Stimulated activated naive B cell treated with anti-CD40 and anti-IgM and Interleukin-4, amounts not matched to agents 10 μg/mL and 1 μg/mL and 100 μg/mL, for 72 hours (primary cell): ENCODE data around the gene PRICKLE2.

Experiments
- ATAC-seq, 2 donors: fragments of 150-1000 bp; cut with Tn5 transposase; replicated peaks; 2 replicates each; pipeline ENCODE4 v1.10.0; 2021; ENCODE audit warnings: moderate library complexity in 1 of 2
- DNase-seq: peaks from one replicate; pipeline ENCODE4 v3.0.0; 2021
- H3K27ac Mint-ChIP-seq: one replicate; pipeline ENCODE4 v1.8.0; 2022; ENCODE audit warnings: mild to moderate bottlenecking, mixed read lengths
- H3K27me3 Mint-ChIP-seq, 2 donors: one replicate each; pipeline ENCODE4 v1.8.0; 2022; ENCODE audit warnings: mixed read lengths in 2 of 2
- H3K36me3 Mint-ChIP-seq, 2 donors: one replicate each; pipeline ENCODE4 v1.8.0; 2022; ENCODE audit warnings: mixed read lengths in 2 of 2, mild to moderate bottlenecking in 1 of 2
- H3K4me1 Mint-ChIP-seq, 2 donors: one replicate each; pipeline ENCODE4 v1.8.0; 2022; ENCODE audit warnings: mixed read lengths in 2 of 2, mild to moderate bottlenecking in 1 of 2
- H3K4me3 Mint-ChIP-seq, 2 donors: one replicate each; pipeline ENCODE4 v1.8.0; 2022; ENCODE audit warnings: mild to moderate bottlenecking in 2 of 2, mixed read lengths in 2 of 2, moderate library complexity in 1 of 2
- H3K9me3 Mint-ChIP-seq, 2 donors: one replicate each; pipeline ENCODE4 v1.8.0; 2022; ENCODE audit warnings: mixed read lengths in 2 of 2, mild to moderate bottlenecking in 1 of 2

The PRICKLE2 gene

DNA sequence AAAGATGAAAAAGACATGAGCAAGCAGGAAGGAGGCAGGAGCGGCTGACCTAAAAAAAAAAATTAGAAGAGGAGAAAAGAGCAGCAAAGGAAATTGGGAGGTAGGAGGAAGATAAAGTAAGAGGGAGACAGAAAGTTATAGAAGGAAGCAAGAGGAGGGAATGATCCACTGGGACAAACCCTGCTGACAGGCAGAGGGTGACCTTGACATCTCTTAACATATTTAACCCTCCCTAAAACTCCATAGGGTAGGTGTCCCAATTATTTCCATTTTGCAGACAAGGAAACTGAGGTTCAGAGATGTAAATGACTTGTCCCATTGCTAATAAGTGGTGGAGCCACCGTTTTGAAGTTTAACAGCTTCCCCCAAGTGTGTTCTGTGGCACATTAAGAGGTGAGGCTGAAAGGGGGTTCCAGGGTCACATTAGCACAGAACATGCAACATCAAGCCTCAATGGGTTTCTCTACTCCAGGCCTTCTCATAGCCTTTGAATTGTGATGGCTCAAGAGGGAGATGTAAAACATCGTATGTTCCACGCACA is 37.4 kb upstream of the PRICKLE2 start:
- no peak for ATAC-seq
- peaks cover 0 to 2% of the 10 kb centered on the region in 2 donors for H3K9me3 Mint-ChIP-seq
- no peak overlapping the region for H3K27ac Mint-ChIP-seq
- DNase-seq, result no peak
- no peaks in the 10 kb centered on the region for H3K4me1 Mint-ChIP-seq
- H3K4me3 Mint-ChIP-seq, result no peak overlapping the region
- peaks cover 6 to 8% of the 10 kb centered on the region in 2 donors for H3K27me3 Mint-ChIP-seq
- H3K36me3 Mint-ChIP-seq, result no peaks in the 10 kb centered on the region

DNA sequence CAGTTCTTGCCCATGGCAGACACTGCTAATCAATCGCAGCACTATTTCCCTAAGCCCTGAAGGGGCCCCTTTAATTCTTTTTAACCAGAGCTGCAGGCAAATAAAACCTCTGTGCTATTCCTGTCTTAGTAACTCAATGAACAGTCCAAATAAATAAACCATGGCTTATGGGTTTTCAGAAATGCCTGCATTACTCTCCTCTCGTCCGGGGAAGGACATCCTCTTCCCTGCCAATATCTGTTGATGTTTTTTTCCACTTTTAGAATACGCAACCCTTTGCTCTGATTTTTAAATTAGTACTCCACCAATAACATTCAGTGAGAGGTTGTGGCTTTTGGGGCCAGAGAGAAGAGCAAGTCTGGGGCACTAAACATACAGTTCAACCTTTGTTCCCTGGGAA is 35.2 kb upstream of the PRICKLE2 start:
- H3K27me3 Mint-ChIP-seq, result peaks cover 0 to 3% of the 10 kb centered on the region in 2 donors

DNA sequence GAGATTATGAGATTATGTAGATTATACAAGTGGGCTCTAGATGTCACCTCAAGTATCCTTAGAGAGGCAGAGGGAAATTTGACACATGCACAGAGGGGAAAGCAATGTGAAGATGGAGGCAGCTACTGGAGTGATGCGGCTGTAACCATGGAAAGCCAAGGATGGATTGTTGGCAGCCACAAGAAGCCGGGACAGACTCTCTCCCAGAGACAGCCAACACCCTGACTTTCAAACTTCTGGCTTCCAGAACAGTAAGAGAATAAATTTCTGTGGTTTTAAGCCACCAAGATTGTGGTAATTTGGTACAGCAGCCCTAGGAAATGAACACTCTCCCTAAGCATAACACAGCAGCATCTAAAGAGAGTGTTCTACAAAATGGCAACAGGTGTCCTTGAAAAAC is 34.4 kb upstream of the PRICKLE2 start:
- Mint-ChIP-seq H3K4me1 (no peaks in the 10 kb centered on the region), H3K9me3 (peaks cover 0 to 4% of the 10 kb centered on the region in 2 donors), H3K27ac (no peak overlapping the region), H3K4me3 (no peak overlapping the region), H3K27me3 (peaks cover 0 to 3% of the 10 kb centered on the region in 2 donors), H3K36me3 (no peaks in the 10 kb centered on the region)
- ATAC-seq (no peak), DNase-seq (no peak)

More for the DNA sequence above, 35.2 kb upstream of the PRICKLE2 start:
- Mint-ChIP-seq H3K36me3 (no peaks in the 10 kb centered on the region), H3K4me1 (no peaks in the 10 kb centered on the region), H3K9me3 (peaks cover 0 to 4% of the 10 kb centered on the region in 2 donors), H3K27ac (no peak overlapping the region), H3K4me3 (no peak overlapping the region)
- ATAC-seq, result no peak
- no peak for DNase-seq

DNA sequence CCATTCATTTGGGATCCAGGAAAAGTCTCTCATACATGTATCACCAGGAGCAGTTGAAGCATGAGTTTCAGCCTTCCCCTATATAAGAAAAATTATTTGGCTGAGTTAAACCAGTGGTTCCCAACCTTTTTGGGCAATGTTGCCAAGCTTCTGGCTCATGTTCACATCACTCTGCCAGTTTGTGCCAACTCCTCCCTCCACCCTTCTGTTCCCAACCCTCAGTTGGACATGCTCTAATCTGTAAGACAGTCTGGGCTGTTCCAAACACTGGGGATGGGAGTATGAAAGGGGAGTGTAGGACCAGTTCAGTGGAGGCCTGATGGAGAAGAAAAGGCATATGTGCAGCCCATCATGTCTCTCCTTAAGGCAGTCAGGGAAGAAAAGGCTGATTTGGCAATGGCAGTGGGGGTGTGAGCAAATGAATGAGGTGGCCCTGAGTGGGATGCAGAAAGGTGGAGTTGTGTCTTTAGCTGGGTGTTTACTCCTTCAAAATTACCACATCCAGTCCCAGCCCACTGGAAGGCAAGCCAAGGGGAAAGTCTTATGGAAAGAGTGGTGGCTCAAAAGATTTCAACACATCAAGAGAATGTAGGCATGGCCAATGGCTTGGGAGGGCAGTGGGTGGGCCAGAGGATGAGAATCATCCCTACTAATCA is 32.0 kb upstream of the PRICKLE2 start:
- no peak for DNase-seq
- H3K9me3 Mint-ChIP-seq, result peaks cover 0 to 3% of the 10 kb centered on the region in 2 donors
- peaks cover 0 to 1% of the 10 kb centered on the region in 2 donors for H3K27me3 Mint-ChIP-seq
- no peaks in the 10 kb centered on the region for H3K36me3 Mint-ChIP-seq
- no peak for ATAC-seq
- no peak overlapping the region for H3K4me3 Mint-ChIP-seq
- no peaks in the 10 kb centered on the region for H3K4me1 Mint-ChIP-seq
- no peak overlapping the region for H3K27ac Mint-ChIP-seq

DNA sequence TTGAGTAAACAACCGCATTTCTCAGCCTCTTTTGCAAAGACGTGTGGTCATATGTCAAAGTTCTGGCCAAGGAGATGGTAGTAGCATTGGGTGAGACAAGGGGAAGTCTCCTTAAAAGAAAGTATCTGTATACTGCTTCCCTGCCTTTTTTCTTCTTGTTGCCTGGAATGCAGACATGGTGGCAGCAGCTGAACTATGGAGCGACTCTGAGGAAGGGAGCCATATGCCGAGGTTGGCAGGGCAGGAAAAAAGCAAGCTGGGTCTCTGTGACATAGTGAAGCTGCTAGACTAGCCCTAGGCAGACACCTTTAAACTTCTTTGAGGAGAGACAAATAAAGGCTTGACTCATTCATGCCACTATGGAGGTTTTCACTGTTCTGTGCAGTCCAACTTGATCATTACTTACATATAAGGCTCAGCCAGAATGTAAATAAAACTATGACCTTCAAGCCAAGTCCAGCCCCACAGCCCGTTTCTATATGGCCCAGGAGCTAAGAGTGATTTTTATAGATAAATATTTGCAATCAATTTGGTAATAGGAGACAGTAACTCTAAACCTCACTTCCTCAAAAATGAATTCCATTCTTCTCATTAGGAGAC is 30.6 kb upstream of the PRICKLE2 start:
- H3K27me3 Mint-ChIP-seq, result no peaks in the 10 kb centered on the region
- ATAC-seq (no peak), DNase-seq (no peak)
- no peak overlapping the region for H3K27ac Mint-ChIP-seq
- H3K9me3 Mint-ChIP-seq, result peaks cover 0 to 3% of the 10 kb centered on the region in 2 donors
- H3K4me1 Mint-ChIP-seq, result no peaks in the 10 kb centered on the region
- H3K4me3 Mint-ChIP-seq, result no peak overlapping the region
- H3K36me3 Mint-ChIP-seq, result no peaks in the 10 kb centered on the region

DNA sequence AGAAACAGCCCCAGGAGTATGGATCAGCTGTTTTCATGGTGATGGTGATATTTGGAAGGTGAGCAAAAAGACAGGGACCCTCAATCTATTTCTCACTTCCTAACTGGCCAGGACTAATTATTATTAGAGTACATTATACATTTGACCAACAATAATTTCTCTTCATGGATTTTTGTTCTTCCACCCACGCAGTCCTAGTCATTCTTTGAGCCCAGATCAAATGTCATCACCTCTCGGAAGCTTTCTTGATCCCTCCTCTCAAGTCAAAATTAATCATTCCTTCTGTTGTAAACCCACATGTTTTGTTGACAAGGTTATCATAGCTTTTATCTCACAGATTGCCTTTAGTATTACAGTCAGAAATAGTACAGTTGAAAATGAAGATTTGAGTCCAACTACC is 29.2 kb upstream of the PRICKLE2 start:
- H3K36me3 Mint-ChIP-seq, result no peaks in the 10 kb centered on the region
- H3K9me3 Mint-ChIP-seq, result peaks cover 0 to 5% of the 10 kb centered on the region in 2 donors
- no peaks in the 10 kb centered on the region for H3K4me1 Mint-ChIP-seq
- H3K4me3 Mint-ChIP-seq, result no peak overlapping the region
- ATAC-seq, result no peak
- H3K27ac Mint-ChIP-seq, result no peak overlapping the region
- no peak for DNase-seq
- H3K27me3 Mint-ChIP-seq, result no peaks in the 10 kb centered on the region

DNA sequence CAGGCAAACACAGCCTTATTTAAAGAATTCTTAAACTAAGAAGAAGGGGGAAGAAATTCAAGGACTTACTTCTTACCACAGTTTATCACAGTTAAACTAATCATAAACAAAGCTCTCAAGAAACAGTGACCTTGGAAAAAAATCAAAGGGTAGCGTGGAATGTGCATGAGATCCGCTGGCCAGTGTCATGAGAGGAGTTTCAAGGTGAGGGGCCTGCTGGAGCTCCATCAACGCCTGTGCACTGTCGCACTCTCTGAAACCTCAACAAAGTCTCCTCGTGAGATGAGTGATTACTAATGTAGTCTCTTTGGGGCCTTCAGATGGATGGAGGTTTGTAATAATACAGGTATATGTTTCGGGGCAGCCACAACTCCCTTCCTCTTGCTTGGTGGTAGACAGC is 28.4 kb upstream of the PRICKLE2 start:
- no peaks in the 10 kb centered on the region for H3K36me3 Mint-ChIP-seq
- no peaks in the 10 kb centered on the region for H3K27me3 Mint-ChIP-seq
- H3K4me1 Mint-ChIP-seq, result no peaks in the 10 kb centered on the region
- no peak overlapping the region for H3K4me3 Mint-ChIP-seq
- ATAC-seq, result no peak
- peaks cover 0 to 5% of the 10 kb centered on the region in 2 donors for H3K9me3 Mint-ChIP-seq
- H3K27ac Mint-ChIP-seq, result no peak overlapping the region
- DNase-seq, result no peak

DNA sequence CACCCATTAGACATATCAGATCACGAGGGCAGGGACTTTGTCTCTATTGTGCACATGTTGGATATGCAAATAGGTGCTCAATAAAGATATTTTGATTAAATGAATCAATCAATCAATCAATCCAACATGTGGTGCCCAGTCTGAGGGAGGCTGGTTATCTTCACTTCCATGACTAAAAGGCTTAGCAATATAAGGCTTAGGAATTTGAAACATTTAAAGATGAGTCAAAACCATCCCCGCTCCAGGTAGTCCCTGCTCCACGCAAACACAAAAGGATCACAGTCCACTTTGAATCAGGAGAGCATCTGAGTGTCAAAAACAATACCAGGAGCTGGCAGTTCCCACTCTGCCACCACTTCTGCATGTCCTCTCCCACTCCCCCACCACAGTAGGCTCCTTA is 25.8 kb upstream of the PRICKLE2 start:
- H3K27me3 Mint-ChIP-seq, result no peaks in the 10 kb centered on the region
- no peaks in the 10 kb centered on the region for H3K36me3 Mint-ChIP-seq
- no peaks in the 10 kb centered on the region for H3K4me1 Mint-ChIP-seq
- peaks cover 0 to 4% of the 10 kb centered on the region in 2 donors for H3K9me3 Mint-ChIP-seq
- no peak overlapping the region for H3K27ac Mint-ChIP-seq
- ATAC-seq, result no peak
- H3K4me3 Mint-ChIP-seq, result no peak overlapping the region
- DNase-seq, result no peak

DNA sequence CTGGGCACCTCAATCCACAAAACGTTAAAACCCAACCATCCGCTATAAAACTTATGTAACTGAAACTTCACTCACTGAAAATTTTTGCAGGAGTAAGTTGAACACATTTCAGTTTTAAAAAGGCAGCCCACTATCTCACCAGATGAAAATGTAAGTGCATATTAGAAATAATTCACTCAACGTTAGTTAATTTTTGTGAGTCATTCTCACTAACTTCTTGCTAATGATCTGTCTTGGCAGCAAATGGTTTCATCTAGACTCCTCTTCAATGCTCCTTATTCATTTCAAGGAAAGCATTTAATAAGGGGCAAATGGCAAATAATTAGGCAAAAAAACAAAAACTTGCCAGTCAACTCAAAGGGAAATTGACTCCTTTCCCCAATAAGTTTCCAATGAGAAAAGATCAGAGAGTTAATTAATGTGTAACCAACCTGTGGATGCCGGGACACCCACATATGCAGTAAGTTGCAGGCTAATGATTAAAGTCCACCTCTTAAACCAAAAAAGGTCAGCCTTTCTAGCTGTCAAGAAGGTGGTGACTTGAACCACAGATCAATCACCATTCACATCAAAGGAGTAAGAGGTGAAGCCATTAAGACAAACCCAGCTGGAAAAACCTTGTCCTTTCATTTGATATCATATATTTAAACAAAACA is 22.9 kb upstream of the PRICKLE2 start:
- no peaks in the 10 kb centered on the region for H3K36me3 Mint-ChIP-seq
- DNase-seq (no peak), ATAC-seq (no peak)
- H3K4me1 Mint-ChIP-seq, result no peaks in the 10 kb centered on the region
- H3K9me3 Mint-ChIP-seq, result peaks cover 0 to 5% of the 10 kb centered on the region in 2 donors
- H3K27ac Mint-ChIP-seq, result no peak overlapping the region
- no peak overlapping the region for H3K4me3 Mint-ChIP-seq
- no peaks in the 10 kb centered on the region for H3K27me3 Mint-ChIP-seq

DNA sequence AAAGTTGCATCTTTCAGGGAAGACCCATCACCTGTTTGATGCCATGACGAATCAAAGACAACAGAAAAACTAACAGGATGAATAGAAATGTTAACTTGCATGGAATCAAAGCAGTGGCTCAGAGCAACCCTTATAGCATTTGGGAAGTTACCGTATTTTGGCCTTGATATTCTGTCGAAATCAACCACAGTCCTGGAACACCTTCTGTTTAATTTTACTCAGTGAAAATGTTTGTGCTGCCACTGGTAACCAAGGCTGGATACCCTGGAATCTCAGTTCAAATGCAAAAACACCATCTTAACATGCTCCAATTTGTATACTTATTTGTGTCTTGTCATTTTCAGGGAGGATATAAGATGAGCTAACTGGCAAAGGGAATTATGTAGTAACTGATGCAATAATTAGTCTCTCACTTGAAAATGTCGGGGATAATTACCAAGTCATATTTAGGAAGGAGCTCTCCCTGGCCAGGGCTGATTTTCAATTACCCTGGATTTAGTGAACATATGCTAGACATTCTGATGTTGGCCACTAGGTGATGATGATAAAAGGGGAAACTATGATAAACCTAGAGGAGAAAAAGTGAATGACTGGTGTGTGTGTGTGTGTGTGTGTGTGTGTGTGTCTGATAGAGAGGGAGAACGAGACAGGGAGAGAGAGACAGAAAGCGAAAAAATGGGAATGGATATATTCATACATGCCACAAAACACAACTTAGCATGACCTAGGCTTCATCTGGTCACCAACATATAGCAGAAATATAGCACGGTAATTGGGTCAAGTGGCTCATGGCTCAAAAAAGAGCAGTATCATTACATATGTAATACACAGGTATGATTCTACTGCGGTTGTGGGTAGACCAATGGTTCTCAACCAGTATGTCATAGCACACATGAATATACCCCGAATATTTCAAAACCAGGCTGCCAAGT is 19.0 kb upstream of the PRICKLE2 start:
- H3K4me1 Mint-ChIP-seq, result no peaks in the 10 kb centered on the region
- ATAC-seq, result peak; percentile 36 to 38
- DNase-seq, result no peak
- no peak overlapping the region for H3K4me3 Mint-ChIP-seq
- H3K27me3 Mint-ChIP-seq, result no peaks in the 10 kb centered on the region
- no peak overlapping the region for H3K27ac Mint-ChIP-seq
- no peaks in the 10 kb centered on the region for H3K36me3 Mint-ChIP-seq
- peaks cover 0 to 3% of the 10 kb centered on the region in 2 donors for H3K9me3 Mint-ChIP-seq

DNA sequence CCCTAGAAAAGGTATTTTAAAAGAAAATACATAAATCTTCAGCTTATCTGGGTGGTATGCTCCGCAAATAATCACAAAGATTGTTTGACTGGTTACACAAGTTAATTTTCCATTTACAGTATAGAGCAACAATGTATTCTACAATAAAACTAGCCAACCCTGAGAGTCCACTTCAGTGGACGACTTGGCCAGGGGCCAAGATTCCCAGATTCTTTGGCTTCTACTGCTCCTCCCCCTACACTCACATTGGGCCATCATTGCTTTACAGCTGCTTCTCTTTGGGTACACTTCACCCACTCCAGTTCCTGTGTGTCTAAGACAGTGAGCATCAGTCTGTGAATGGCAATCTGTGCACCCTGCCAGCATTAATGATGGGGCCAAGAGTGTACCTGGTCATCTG is 17.2 kb upstream of the PRICKLE2 start:
- H3K4me3 Mint-ChIP-seq, result no peak overlapping the region

DNA sequence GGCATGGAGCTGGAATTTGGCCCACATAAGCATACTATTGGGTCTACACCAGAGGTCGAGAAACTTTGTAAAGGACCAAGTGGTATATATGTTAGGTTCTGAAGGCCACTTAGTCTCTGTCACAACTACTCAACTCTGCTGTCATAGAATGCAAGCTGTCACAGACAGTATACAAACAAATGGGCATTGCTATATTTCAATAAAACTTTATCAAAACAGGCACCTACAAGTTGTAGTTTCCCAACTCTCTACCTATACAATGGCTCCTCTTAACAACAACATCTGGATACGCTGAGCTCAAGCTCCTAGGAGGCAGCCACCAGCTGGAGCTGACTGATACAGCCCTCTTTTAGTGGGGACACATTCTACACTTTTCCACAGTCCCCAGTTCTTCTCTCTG is 15.7 kb upstream of the PRICKLE2 start:
- H3K9me3 Mint-ChIP-seq, result peaks cover 3 to 11% of the 10 kb centered on the region in 2 donors
- no peaks in the 10 kb centered on the region for H3K4me1 Mint-ChIP-seq
- no peak for ATAC-seq
- no peak for DNase-seq
- no peak overlapping the region for H3K27ac Mint-ChIP-seq
- H3K4me3 Mint-ChIP-seq, result no peak overlapping the region
- no peaks in the 10 kb centered on the region for H3K36me3 Mint-ChIP-seq
- no peaks in the 10 kb centered on the region for H3K27me3 Mint-ChIP-seq

More for the DNA sequence above, 17.2 kb upstream of the PRICKLE2 start:
- Mint-ChIP-seq H3K36me3 (no peaks in the 10 kb centered on the region), H3K9me3 (peaks cover 1 to 3% of the 10 kb centered on the region in 2 donors), H3K27ac (no peak overlapping the region), H3K4me1 (no peaks in the 10 kb centered on the region), H3K27me3 (no peaks in the 10 kb centered on the region)
- ATAC-seq (no peak), DNase-seq (no peak)

DNA sequence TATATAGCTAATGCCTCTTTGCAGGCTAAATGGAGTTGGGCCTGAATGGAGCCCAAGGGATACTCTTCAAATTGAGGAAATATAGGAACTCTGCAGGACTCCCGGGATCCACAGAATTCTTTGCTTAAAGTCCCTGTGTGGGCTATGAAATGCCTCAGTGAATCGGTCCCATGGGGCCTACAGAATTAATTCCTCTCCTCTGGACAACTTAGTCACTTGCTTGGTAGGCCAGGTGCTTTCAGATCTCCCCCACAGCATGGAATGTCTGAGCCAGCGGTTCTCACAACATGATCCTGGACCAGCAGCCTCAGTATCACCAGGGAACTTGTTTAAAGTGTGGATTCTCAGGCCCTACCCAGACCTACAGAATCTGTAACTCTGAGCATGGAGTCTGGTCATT is 15.1 kb upstream of the PRICKLE2 start:
- H3K9me3 Mint-ChIP-seq, result peaks cover 3 to 11% of the 10 kb centered on the region in 2 donors
- no peaks in the 10 kb centered on the region for H3K27me3 Mint-ChIP-seq
- no peak for DNase-seq
- no peaks in the 10 kb centered on the region for H3K4me1 Mint-ChIP-seq
- ATAC-seq, result no peak
- H3K27ac Mint-ChIP-seq, result no peak overlapping the region
- H3K4me3 Mint-ChIP-seq, result no peak overlapping the region
- H3K36me3 Mint-ChIP-seq, result no peaks in the 10 kb centered on the region

DNA sequence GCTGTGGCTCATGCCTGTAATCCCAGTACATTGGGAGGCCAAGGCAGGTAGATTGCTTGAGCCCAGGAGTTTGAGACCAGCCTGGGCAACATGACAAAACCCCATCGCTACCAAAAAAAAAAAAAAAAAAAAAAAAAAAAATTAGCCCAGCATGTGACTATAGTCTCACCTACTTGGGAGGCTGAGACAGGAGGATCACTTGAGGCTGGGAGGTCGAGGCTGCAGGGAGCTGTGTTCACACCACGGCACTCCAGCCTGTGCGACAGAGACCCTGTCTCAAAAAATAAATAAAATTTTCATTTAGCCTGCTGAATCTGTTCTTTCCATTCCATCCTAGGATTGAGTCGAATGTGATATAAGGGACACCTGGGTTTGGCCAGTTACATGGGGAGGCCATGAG is 14.6 kb upstream of the PRICKLE2 start:
- peaks cover 4 to 11% of the 10 kb centered on the region in 2 donors for H3K9me3 Mint-ChIP-seq
- no peaks in the 10 kb centered on the region for H3K36me3 Mint-ChIP-seq
- no peak overlapping the region for H3K27ac Mint-ChIP-seq
- H3K27me3 Mint-ChIP-seq, result no peaks in the 10 kb centered on the region
- ATAC-seq, result no peak
- H3K4me1 Mint-ChIP-seq, result no peaks in the 10 kb centered on the region
- no peak for DNase-seq
- no peak overlapping the region for H3K4me3 Mint-ChIP-seq
